Stomach (tissue), 4 donors: Measurements from ENCODE around the gene TTLL11.

Experiments
- EP300 ChIP-seq: sonication (generic); formaldehyde crosslinking; IDR thresholded peaks from one replicate; pipeline ENCODE4 v1.6.1; 2017; ENCODE audit warnings: antibody characterized with exemption
- POLR2A ChIP-seq, 4 donors: fragments of 450-650 bp; IDR thresholded peaks; one replicate each; pipeline ENCODE4 v1.6.1; 2016; ENCODE audit warnings: antibody characterized with exemption in 4 of 4, control low read depth in 2 of 4, mild to moderate bottlenecking in 1 of 4, moderate library complexity in 1 of 4
- POLR2AphosphoS5 ChIP-seq, 3 donors: sonication (generic); formaldehyde crosslinking; IDR thresholded peaks; one replicate each; pipeline ENCODE4 v1.6.1; 2016; ENCODE audit warnings: antibody characterized with exemption in 3 of 3
- TF ChIP-seq, protein P1 (sequence below), 7 experiments: fragments of 450-650 bp in 4 of 7; fragments of 200-600 bp in 3 of 7; sonication (generic) in 3 of 7; IDR thresholded peaks; one replicate each; pipeline ENCODE4 v1.5.1; 2016 to 2019; ENCODE audit warnings: antibody characterized with exemption in 7 of 7, control low read depth in 2 of 7, mild to moderate bottlenecking in 1 of 7

- TF ChIP-seq POLR2A (IDR thresholded peaks at IDR 0.05) (no peak), POLR2AphosphoS5 (IDR thresholded peaks at IDR 0.05) (no peak), EP300 (no peak)
- TF ChIP-seq, protein P1, sequence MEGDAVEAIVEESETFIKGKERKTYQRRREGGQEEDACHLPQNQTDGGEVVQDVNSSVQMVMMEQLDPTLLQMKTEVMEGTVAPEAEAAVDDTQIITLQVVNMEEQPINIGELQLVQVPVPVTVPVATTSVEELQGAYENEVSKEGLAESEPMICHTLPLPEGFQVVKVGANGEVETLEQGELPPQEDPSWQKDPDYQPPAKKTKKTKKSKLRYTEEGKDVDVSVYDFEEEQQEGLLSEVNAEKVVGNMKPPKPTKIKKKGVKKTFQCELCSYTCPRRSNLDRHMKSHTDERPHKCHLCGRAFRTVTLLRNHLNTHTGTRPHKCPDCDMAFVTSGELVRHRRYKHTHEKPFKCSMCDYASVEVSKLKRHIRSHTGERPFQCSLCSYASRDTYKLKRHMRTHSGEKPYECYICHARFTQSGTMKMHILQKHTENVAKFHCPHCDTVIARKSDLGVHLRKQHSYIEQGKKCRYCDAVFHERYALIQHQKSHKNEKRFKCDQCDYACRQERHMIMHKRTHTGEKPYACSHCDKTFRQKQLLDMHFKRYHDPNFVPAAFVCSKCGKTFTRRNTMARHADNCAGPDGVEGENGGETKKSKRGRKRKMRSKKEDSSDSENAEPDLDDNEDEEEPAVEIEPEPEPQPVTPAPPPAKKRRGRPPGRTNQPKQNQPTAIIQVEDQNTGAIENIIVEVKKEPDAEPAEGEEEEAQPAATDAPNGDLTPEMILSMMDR (IDR thresholded peaks at IDR 0.05) = no peak
Measured at GRCh38 chr9:122128969-122129343, 35.8 kb upstream of the TTLL11 start.
